MCF 10A (cell line): Measurements from ENCODE around the gene ZNF630. TPM values are rescaled to one million over a fixed set of nuclear protein-coding genes. Genes with fewer than 3 reads are reported as not detected.

Experiments used
- BruUV-seq: library from RNA; stranded (reverse); fragments of 400-500 nt; replicated peaks from 2 replicates; lab custom pipeline; 2021; lab: Mats Ljungman, UMichigan
- CTCF ChIA-PET: fragments of 300-600 bp; sonication (Branson Sonifier 250); formaldehyde crosslinking; extraction: SDS; loops from one replicate; lab custom pipeline; 2021; ENCODE audit warnings: antibody characterized with exemption, inconsistent platforms; lab: Yijun Ruan, JAX
- POLR2A ChIA-PET: fragments of 300-600, 350-650 bp; sonication (Branson Sonifier 250); formaldehyde crosslinking; extraction: SDS; loops from one replicate; lab custom pipeline; 2020; ENCODE audit warnings: antibody characterized with exemption, inconsistent platforms; lab: Yijun Ruan, JAX
- DNase-seq: peaks from one replicate; pipeline ENCODE4 v3.0.0-alpha.2; 2018; ENCODE audit not compliant: unreplicated experiment
- H3K27ac Mint-ChIP-seq: one replicate; pipeline ENCODE4 v1.8.0; 2022; ENCODE audit warnings: mild to moderate bottlenecking, low read depth, mixed read lengths; ENCODE audit not compliant: unreplicated experiment
- H3K27me3 Mint-ChIP-seq: one replicate; pipeline ENCODE4 v1.8.0; 2022; ENCODE audit warnings: mixed read lengths; ENCODE audit not compliant: insufficient read depth, unreplicated experiment
- H3K36me3 Mint-ChIP-seq: one replicate; pipeline ENCODE4 v1.8.0; 2022; ENCODE audit warnings: mild to moderate bottlenecking, moderate library complexity, mixed read lengths; ENCODE audit not compliant: insufficient read depth, unreplicated experiment
- H3K4me1 Mint-ChIP-seq: one replicate; pipeline ENCODE4 v1.8.0; 2022; ENCODE audit warnings: mixed read lengths; ENCODE audit not compliant: insufficient read depth, unreplicated experiment
- H3K4me3 Mint-ChIP-seq: one replicate; pipeline ENCODE4 v1.8.0; 2022; ENCODE audit warnings: mild to moderate bottlenecking, moderate library complexity, mixed read lengths; ENCODE audit not compliant: unreplicated experiment
- H3K9me3 Mint-ChIP-seq: one replicate; pipeline ENCODE4 v1.8.0; 2022; ENCODE audit warnings: mixed read lengths; ENCODE audit not compliant: unreplicated experiment
- intact Hi-C: fragments of 100-400 bp; cut with micrococcal nuclease; formaldehyde crosslinking; loops from 2 replicates; pipeline ENCODE4 v1.14.1; 2022
- total RNA-seq: library from RNA; stranded (reverse); gene quantifications from 2 replicates; pipeline ENCODE4 v1.2.3, GENCODE V29; 2022
- TF ChIP-seq, protein P1 (sequence below): fragments of 200-600 bp; IDR thresholded peaks from one replicate; pipeline ENCODE4 v1.8.0; 2022; ENCODE audit warnings: antibody characterized with exemption, mild to moderate bottlenecking; ENCODE audit not compliant: unreplicated experiment

The ZNF630 gene
- total RNA-seq, 1 experiment from 2014 or later: 2.4 TPM

DNA sequence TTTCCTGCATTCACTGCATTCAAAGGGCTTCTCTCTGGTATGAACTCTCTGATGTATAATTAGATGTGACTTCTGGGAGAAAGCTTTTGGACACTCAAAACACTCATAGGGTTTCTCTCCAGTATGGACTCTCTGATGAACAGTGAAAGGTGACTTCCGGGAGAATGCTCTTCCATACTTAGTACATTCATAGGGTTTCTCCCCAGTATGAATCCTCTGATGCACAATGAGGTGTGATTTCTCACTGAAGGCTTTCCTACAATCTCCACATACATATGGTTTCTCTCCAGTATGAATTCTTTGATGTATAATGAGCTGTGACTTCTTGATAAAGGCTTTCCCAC lies 12.2 kb downstream of the ZNF630 start:
- Mint-ChIP-seq H3K4me1 (no peaks in the 10 kb centered on the region), H3K27me3 (no peaks in the 10 kb centered on the region), H3K36me3 (peaks cover 40% of the 10 kb centered on the region), H3K27ac (no peak overlapping the region), H3K4me3 (no peak overlapping the region), H3K9me3 (peaks cover 35% of the 10 kb centered on the region)
- intact Hi-C loops: no loop called here
- POLR2A ChIA-PET: no interaction called here
- BruUV-seq: no TSS peak
- CTCF ChIA-PET: no interaction called here
- TF ChIP-seq, protein P1, sequence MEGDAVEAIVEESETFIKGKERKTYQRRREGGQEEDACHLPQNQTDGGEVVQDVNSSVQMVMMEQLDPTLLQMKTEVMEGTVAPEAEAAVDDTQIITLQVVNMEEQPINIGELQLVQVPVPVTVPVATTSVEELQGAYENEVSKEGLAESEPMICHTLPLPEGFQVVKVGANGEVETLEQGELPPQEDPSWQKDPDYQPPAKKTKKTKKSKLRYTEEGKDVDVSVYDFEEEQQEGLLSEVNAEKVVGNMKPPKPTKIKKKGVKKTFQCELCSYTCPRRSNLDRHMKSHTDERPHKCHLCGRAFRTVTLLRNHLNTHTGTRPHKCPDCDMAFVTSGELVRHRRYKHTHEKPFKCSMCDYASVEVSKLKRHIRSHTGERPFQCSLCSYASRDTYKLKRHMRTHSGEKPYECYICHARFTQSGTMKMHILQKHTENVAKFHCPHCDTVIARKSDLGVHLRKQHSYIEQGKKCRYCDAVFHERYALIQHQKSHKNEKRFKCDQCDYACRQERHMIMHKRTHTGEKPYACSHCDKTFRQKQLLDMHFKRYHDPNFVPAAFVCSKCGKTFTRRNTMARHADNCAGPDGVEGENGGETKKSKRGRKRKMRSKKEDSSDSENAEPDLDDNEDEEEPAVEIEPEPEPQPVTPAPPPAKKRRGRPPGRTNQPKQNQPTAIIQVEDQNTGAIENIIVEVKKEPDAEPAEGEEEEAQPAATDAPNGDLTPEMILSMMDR: no peak
- no peak for DNase-seq

DNA sequence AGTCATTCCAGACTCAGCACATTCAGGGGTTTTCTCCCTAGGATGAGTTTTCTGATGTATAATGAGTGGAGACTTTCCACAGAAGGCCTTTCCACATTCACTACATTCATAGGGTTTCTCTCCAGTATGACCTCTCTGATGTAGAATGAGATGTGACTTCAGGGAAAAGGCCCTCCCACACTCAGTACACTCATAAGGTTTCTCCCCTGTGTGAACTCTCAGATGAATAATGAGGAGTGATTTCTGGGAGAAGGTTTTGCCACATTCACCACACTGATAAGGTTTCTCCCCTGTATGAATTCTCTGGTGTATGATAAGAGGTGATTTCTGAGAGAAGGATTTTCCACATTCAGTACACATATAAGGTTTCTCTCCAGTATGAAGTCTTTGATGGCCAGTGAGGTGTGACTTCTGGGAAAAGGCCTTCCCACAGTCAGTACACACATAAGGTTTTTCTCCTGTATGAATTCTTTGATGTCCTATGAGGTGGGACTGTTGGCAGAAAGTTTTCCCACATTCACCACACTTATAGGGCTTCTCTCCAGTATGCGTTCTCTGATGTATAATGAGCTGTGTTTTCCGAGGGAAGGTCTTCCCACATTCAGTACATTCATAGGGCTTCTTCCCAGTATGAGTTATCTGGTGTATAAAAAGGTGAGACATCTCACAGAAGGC lies 12.7 kb downstream of the ZNF630 start:
- intact Hi-C loops: no loop called here
- ChIA-PET POLR2A (no interaction called here), CTCF (no interaction called here)
- TF ChIP-seq, protein P1: no peak
- BruUV-seq: no TSS peak
- Mint-ChIP-seq H3K27me3 (no peaks in the 10 kb centered on the region), H3K9me3 (peaks cover 35% of the 10 kb centered on the region), H3K4me1 (no peaks in the 10 kb centered on the region), H3K4me3 (no peak overlapping the region), H3K36me3 (peaks cover 39% of the 10 kb centered on the region), H3K27ac (no peak overlapping the region)
- no peak for DNase-seq

DNA sequence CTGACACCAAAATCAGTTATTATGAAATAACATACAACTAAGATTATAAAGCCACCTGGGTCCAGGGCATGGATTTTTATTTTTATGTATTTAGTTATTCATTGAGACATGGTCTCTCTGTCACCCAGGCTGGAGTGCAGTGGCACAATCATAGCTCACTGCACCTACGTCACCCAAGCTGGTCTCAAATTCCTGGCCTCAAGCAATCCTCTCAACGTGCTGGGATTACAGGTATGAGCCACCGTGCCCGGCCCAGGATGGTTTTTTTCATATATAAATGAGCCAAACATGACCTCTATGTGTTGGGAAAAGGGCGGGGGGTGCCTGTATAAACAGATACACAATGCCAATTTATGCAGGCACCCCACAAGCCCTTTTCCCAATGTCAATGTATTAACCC lies 24.6 kb downstream of the ZNF630 start:
- TF ChIP-seq, protein P1: no peak
- Mint-ChIP-seq H3K27me3 (no peaks in the 10 kb centered on the region), H3K4me1 (peaks cover 21% of the 10 kb centered on the region), H3K27ac (no peak overlapping the region), H3K4me3 (no peak overlapping the region), H3K9me3 (peaks cover 21% of the 10 kb centered on the region), H3K36me3 (peaks cover 8% of the 10 kb centered on the region)
- BruUV-seq: no TSS peak
- POLR2A ChIA-PET: no interaction called here
- CTCF ChIA-PET: no interaction called here
- intact Hi-C loops: no loop called here
- DNase-seq: peak; percentile 12

DNA sequence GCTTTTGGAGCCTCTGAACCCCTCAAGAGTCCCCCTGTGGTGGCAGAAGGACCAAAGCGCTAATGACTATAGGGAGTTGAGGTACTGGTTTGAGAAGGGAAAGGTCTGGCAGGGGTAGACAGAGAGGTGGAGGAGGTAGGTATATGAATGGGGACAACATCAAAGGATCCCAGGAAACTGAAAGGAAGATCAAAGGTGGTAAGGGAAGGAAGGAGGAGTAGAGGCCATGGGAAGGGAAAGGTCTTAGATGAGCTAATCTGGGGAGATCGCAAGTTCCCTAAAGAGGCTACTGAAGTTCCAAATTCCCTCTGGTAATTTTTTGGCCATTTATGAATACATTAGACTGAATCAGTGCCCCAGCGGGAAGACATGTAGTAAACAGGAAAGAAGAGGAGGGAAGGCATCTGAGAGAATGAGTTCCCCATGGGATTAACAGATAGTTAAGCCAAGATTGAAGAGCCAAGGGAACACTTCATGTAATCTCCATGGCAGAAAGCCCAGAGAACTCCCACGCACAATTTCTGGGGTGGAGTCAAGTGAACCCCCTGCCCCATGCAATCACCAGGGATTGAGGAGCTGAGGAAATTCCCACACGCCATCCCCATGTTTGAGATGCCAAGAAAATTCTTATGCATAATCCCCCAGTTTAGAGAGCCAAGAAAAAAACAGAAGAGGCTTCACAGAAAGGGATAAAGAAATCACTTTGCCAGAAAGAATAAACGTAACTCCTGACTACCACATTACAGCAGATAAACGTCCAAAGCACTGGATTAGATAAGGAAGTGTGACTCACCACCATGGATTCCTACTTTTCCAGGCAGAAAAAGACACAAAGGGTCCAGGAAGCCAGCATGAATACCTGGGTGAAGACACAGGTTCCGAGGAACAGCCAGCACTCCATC lies 25.8 kb downstream of the ZNF630 start:
- peaks cover 8% of the 10 kb centered on the region for H3K36me3 Mint-ChIP-seq
- no peaks in the 10 kb centered on the region for H3K27me3 Mint-ChIP-seq
- DNase-seq: peak; percentile 69
- BruUV-seq: no TSS peak
- peaks cover 21% of the 10 kb centered on the region for H3K4me1 Mint-ChIP-seq
- ChIA-PET POLR2A (no interaction called here), CTCF (no interaction called here)
- no peak overlapping the region for H3K4me3 Mint-ChIP-seq
- H3K9me3 Mint-ChIP-seq: peaks cover 21% of the 10 kb centered on the region
- intact Hi-C loops: no loop called here
- TF ChIP-seq, protein P1: no peak
- peak overlapping the region; percentile 66 for H3K27ac Mint-ChIP-seq
